Ovary (tissue), 9 donors: Measurements from ENCODE around the gene GSK3A. TPM values are rescaled to one million over a fixed set of nuclear protein-coding genes. Genes with fewer than 3 reads are reported as not detected.

Experiments used
- DNase-seq, 5 donors: peaks; one replicate each; pipeline ENCODE4 v3.0.0-alpha.2; 2019 to 2020
- H3K27ac ChIP-seq, 2 donors: fragments of 200-600 bp; one replicate each; pipeline versions ENCODE4 v1.5.1 to v1.8.0; 2019 to 2022
- H3K27me3 ChIP-seq: fragments of 200-600 bp; one replicate; pipeline ENCODE4 v1.8.0; 2022
- H3K36me3 ChIP-seq: fragments of 200-600 bp; sonication (generic); one replicate; pipeline ENCODE4 v1.5.1; 2019
- H3K4me1 ChIP-seq: one replicate; pipeline ENCODE4 v1.8.1; 2013; ENCODE audit warnings: mild to moderate bottlenecking, moderate library complexity; ENCODE audit not compliant: insufficient read depth
- H3K4me3 ChIP-seq: fragments of 200-600 bp; sonication (generic); one replicate; pipeline ENCODE4 v1.5.1; 2017
- H3K9me3 ChIP-seq, 2 donors: fragments of 200-600 bp in 1 of 2; sonication (generic) in 1 of 2; one replicate each; pipeline versions ENCODE4 v1.5.1 to v1.8.1; 2013 to 2019; ENCODE audit warnings: mild to moderate bottlenecking in 1 of 2, moderate library complexity in 1 of 2
- CTCF ChIP-seq, 3 donors: fragments of 450-650 bp in 2 of 3; fragments of 200-600 bp in 1 of 3; IDR thresholded peaks; one replicate each; pipeline versions ENCODE4 v1.5.1 to v1.8.0; 2016 to 2022; ENCODE audit warnings: antibody characterized with exemption in 3 of 3, mild to moderate bottlenecking in 1 of 3
- EP300 ChIP-seq: sonication (generic); formaldehyde crosslinking; IDR thresholded peaks from one replicate; pipeline ENCODE4 v1.6.1; 2017; ENCODE audit warnings: antibody characterized with exemption
- POLR2A ChIP-seq: fragments of 450-650 bp; IDR thresholded peaks from one replicate; pipeline ENCODE4 v1.6.1; 2017; ENCODE audit warnings: antibody characterized with exemption, mild to moderate bottlenecking, moderate library complexity
- whole genome bisulfite sequencing, 3 donors: extraction: QIAGEN DNeasy Blood & Tissue Kit in 1 of 3; methylation state at CpG; one replicate each; pipeline versions ENCODE4 v1.1.5 to v1.1.7; 2013 to 2017; 5-methylcytosine and 5-hydroxymethylcytosine counted together
- intact Hi-C, 4 donors: fragments of 100-400 bp; cut with DNase I; formaldehyde crosslinking; loops; one replicate each; pipeline versions ENCODE4 v1.11.0 to v1.15.1; 2022 to 2023
- polyA plus RNA-seq, 2 donors: library from polyadenylated mRNA; stranded (reverse); fragments of 200-250 nt in 1 of 2; fragments of 350-450 nt in 1 of 2; fragmentation: Illumina TruSeq in 1 of 2; extraction: RNeasy Lipid Tissue Mini Kit (QIAGEN cat#74804) in 1 of 2; gene quantifications; one replicate each; pipeline ENCODE4 v1.2.3, GENCODE V29; 2013 to 2014
- total RNA-seq, 7 donors: library from RNA; depleted of rRNA in 2 of 7; stranded (reverse); fragments of >200 nt in 2 of 7; fragmentation: NEBNext Ultra II Directional in 3 of 7; extraction: Animal tissue kit (Norgen Biotek cat#: 25700) in 3 of 7; gene quantifications; one replicate each; pipeline versions ENCODE4 v1.1.0 to v1.2.4, GENCODE V29; 2016 to 2023
- donor health status: DM: no; HTN: no; CAD: no; lungs with moderate emphysema.
- donor health status: DM: no; HTN: no; CAD: no.
- donor health status: Bipolar disorder and iron deficiency.
- donor health status: DM: yes; HTN: yes; CAD: no.
- donor health status: DM: no; HTN: no; CAD: no.
- donor health status: DM: yes; HTN: yes; CAD: no.

Gene GSK3A
- total and polyA plus RNA-seq, 9 donors: 16.0 to 40.9 (median 34.9) TPM

- TF ChIP-seq EP300: no peak
- TF ChIP-seq POLR2A: no peak
- TF ChIP-seq CTCF (IDR thresholded peaks at IDR 0.05): no peak
- 54 to 63% (median 55%) methylated on average over 3 of the region's 3 CpGs for whole genome bisulfite sequencing, 3 donors
- H3K4me1 ChIP-seq: no peaks in the 10 kb centered on the region
- H3K27me3 ChIP-seq: no peaks in the 10 kb centered on the region
- H3K27ac ChIP-seq: no peak overlapping the region
- no peaks in the 10 kb centered on the region for H3K36me3 ChIP-seq
- H3K4me3 ChIP-seq: no peak overlapping the region
- no peak for DNase-seq
- H3K9me3 ChIP-seq: peaks cover 0 to 4% of the 10 kb centered on the region in 2 donors
- intact Hi-C loops: loop anchor here in 1 of 4 donors (10.0 kb wide), 1 partner anchor 54 kb away; the partner anchor contains the start of gene POU2F2
Measured at GRCh38 chr19:42189133-42189532, 53.3 kb downstream of the GSK3A start.

GRCh38 chr19:42188665-42189064, 53.7 kb downstream of the GSK3A start:
- H3K4me1 ChIP-seq: no peaks in the 10 kb centered on the region
- H3K27ac ChIP-seq: no peak overlapping the region
- TF ChIP-seq POLR2A (no peak), EP300 (no peak), CTCF (IDR thresholded peaks at IDR 0.05) (no peak)
- no peak for DNase-seq
- no peaks in the 10 kb centered on the region for H3K36me3 ChIP-seq
- 24 to 44% (median 39%) methylated on average over 1 of the region's 1 CpG for WGBS, 3 donors
- intact Hi-C loops: loop anchor here in 1 of 4 donors (10.0 kb wide), 1 partner anchor 54 kb away; the partner anchor contains the start of gene POU2F2
- H3K27me3 ChIP-seq: no peaks in the 10 kb centered on the region
- H3K9me3 ChIP-seq: peaks cover 0 to 4% of the 10 kb centered on the region in 2 donors
- H3K4me3 ChIP-seq: no peak overlapping the region

GRCh38 chr19:42185277-42185676, 57.1 kb downstream of the GSK3A start:
- intact Hi-C loops: loop anchor here in 1 of 4 donors (10.0 kb wide), 1 partner anchor 50 kb away; the partner anchor contains the start of gene POU2F2
- Histone ChIP-seq H3K36me3 (no peaks in the 10 kb centered on the region), H3K27me3 (no peaks in the 10 kb centered on the region), H3K4me1 (no peaks in the 10 kb centered on the region), H3K4me3 (no peak overlapping the region), H3K27ac (no peak overlapping the region), H3K9me3 (no peaks in the 10 kb centered on the region)
- no peak for DNase-seq
- TF ChIP-seq CTCF (IDR thresholded peaks at IDR 0.05) (no peak), EP300 (no peak), POLR2A (no peak)

GRCh38 chr19:42184401-42184861, 58.0 kb downstream of the GSK3A start:
- intact Hi-C loops: loop anchor here in 2 of 4 donors (1.0 to 10.0 kb wide), 2 partner anchors 50 to 51 kb away; partner anchors contain the start of gene POU2F2 (in 1 of the 2)

More at GRCh38 chr19:42184401-42184861, 58.0 kb downstream of the GSK3A start:
- no peak overlapping the region for H3K4me3 ChIP-seq
- TF ChIP-seq EP300: no peak
- TF ChIP-seq CTCF (IDR thresholded peaks at IDR 0.05): peak; percentile 56 to 76 (median 62)
- H3K9me3 ChIP-seq: no peaks in the 10 kb centered on the region
- no peaks in the 10 kb centered on the region for H3K27me3 ChIP-seq
- no peak overlapping the region for H3K27ac ChIP-seq
- 0 to 3% (median 0%) methylated on average over 1 of the region's 1 CpG for WGBS, 3 donors
- DNase-seq: peak; percentile 55 to 72 (median 66)
- no peaks in the 10 kb centered on the region for H3K4me1 ChIP-seq
- H3K36me3 ChIP-seq: no peaks in the 10 kb centered on the region

Other genes starting within 250 kb of the GSK3A start
- gene ATP1A3, start 248.4 kb downstream of the GSK3A start, total RNA-seq: under 1 TPM in 1 of 7 donors, not detected in 6; 0.32 TPM
- gene ATP1A3, start 248.4 kb downstream of the GSK3A start, polyA plus RNA-seq: under 1 TPM; 0.02 to 0.33 TPM
- 10 to 100 TPM in 2 of 7 donors, 1 to 10 TPM in 5; 1.7 to 16.3 (median 3.7) TPM for gene GRIK5, start 172.4 kb downstream of the GSK3A start, total RNA-seq
- 1 to 10 TPM; 2.9 to 5.3 TPM for gene GRIK5, start 172.4 kb downstream of the GSK3A start, polyA plus RNA-seq
- 10 to 100 TPM; 10.3 to 24.6 (median 18.2) TPM for gene ZNF574, start 166.4 kb downstream of the GSK3A start, total RNA-seq
- 10 to 100 TPM in 1 of 2 donors, 1 to 10 TPM in 1; 2.4 to 14.9 TPM for gene ZNF574, start 166.4 kb downstream of the GSK3A start, polyA plus RNA-seq
- 1 to 10 TPM in 4 of 7 donors, under 1 TPM in 2, not detected in 1; 0.72 to 4.3 (median 1.4) TPM for gene POU2F2, start 110.2 kb downstream of the GSK3A start, total RNA-seq
- gene POU2F2, start 110.2 kb downstream of the GSK3A start, polyA plus RNA-seq: 1 to 10 TPM in 1 of 2 donors, under 1 TPM in 1; 0.52 to 1.2 TPM
- 10 to 100 TPM; 14.9 to 36.8 (median 25.1) TPM for gene DEDD2, start 24.9 kb downstream of the GSK3A start, total RNA-seq
- 10 to 100 TPM in 1 of 2 donors, 1 to 10 TPM in 1; 8.3 to 33.1 TPM for gene DEDD2, start 24.9 kb downstream of the GSK3A start, polyA plus RNA-seq
- gene ZNF526, start 22.3 kb downstream of the GSK3A start, total RNA-seq: 10 to 100 TPM in 5 of 7 donors, 1 to 10 TPM in 2; 2.4 to 17.9 (median 12.9) TPM
- 1 to 10 TPM; 5.0 to 6.5 TPM for gene ZNF526, start 22.3 kb downstream of the GSK3A start, polyA plus RNA-seq
- gene ERF, start 12.5 kb upstream of the GSK3A start, total RNA-seq: 100 to 1,000 TPM in 1 of 7 donors, 10 to 100 TPM in 6; 23.1 to 110 (median 76.6) TPM
- 10 to 100 TPM; 31.7 to 51.0 TPM for gene ERF, start 12.5 kb upstream of the GSK3A start, polyA plus RNA-seq
- 100 to 1,000 TPM in 4 of 7 donors, 10 to 100 TPM in 3; 24.6 to 139 (median 113) TPM for gene CIC, start 26.6 kb upstream of the GSK3A start, total RNA-seq
- 10 to 100 TPM in 1 of 2 donors, 1 to 10 TPM in 1; 6.6 to 71.0 TPM for gene CIC, start 26.6 kb upstream of the GSK3A start, polyA plus RNA-seq
- 1 to 10 TPM in 2 of 7 donors, under 1 TPM in 4, not detected in 1; 0.58 to 2.9 (median 0.78) TPM for gene PRR19, start 59.5 kb upstream of the GSK3A start, total RNA-seq
- under 1 TPM in 1 of 2 donors, not detected in 1; 0.71 TPM for gene PRR19, start 59.5 kb upstream of the GSK3A start, polyA plus RNA-seq
- 10 to 100 TPM; 15.8 to 40.2 (median 20.6) TPM for gene PAFAH1B3, start 60.0 kb upstream of the GSK3A start, total RNA-seq
- gene PAFAH1B3, start 60.0 kb upstream of the GSK3A start, polyA plus RNA-seq: 10 to 100 TPM in 1 of 2 donors, 1 to 10 TPM in 1; 4.1 to 23.4 TPM
- 1 to 10 TPM in 1 of 7 donors, under 1 TPM in 4, not detected in 2; 0.20 to 1.7 (median 0.31) TPM for gene TMEM145, start 70.7 kb upstream of the GSK3A start, total RNA-seq
- under 1 TPM in 1 of 2 donors, not detected in 1; 0.08 TPM for gene TMEM145, start 70.7 kb upstream of the GSK3A start, polyA plus RNA-seq
- 10 to 100 TPM; 11.0 to 31.6 (median 27.0) TPM for gene MEGF8, start 83.0 kb upstream of the GSK3A start, total RNA-seq
- gene MEGF8, start 83.0 kb upstream of the GSK3A start, polyA plus RNA-seq: 10 to 100 TPM; 17.8 to 21.6 TPM
- gene CNFN, start 147.7 kb upstream of the GSK3A start, total RNA-seq: not detected
- under 1 TPM; 0.47 to 0.91 TPM for gene CNFN, start 147.7 kb upstream of the GSK3A start, polyA plus RNA-seq
- 10 to 100 TPM in 3 of 7 donors, 1 to 10 TPM in 4; 2.3 to 15.1 (median 5.4) TPM for gene LIPE, start 184.8 kb upstream of the GSK3A start, total RNA-seq
- 1 to 10 TPM; 1.7 to 7.9 TPM for gene LIPE, start 184.8 kb upstream of the GSK3A start, polyA plus RNA-seq
- under 1 TPM in 2 of 7 donors, not detected in 5; 0.32 to 0.46 TPM for gene CXCL17, start 200.3 kb upstream of the GSK3A start, total RNA-seq
- gene CXCL17, start 200.3 kb upstream of the GSK3A start, polyA plus RNA-seq: not detected